ENCODE data around the gene ENOX2. TPM values are rescaled to one million over a fixed set of nuclear protein-coding genes. Genes with fewer than 3 reads are reported as not detected.

The ENOX2 gene
- total RNA-seq, 1 donor from 2014 or later: 8.1 TPM

DNA sequence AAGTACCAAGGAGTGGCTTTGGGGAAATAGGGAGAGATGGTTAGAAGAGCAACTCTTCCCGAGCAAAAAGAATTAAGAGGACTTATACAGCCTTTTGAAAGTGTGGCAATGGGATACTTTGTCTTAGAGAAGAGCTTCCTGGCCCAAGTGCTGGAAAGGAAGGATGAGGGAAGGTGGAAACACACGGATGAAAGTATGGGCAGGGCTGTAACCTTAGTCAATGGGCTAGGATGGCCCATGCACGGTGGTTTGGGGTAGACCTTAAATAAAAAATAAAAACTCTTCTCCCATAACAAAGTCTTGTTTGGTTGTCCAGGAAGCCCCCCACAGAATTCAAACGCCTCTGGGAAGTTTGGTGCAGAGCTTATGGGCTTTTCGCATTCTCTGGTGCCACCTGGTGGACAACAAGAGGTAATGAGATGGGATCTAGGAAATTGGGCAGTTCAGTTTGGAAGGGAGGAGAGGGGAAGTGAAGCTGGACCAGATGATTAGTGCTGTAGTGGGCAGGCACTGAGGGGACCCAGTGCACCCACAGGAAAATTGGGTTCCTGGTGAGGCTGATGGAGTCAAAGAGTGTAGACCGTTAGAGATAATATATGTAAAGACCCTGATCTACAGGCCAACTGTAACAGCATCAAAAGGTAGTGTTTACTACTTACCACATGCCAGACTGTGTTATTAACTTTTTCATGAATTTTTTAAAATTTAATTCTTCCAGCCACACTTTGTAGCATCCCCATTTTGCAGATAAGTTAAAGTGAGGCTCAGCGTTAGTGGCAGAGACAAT is 13.8 kb upstream of the ENOX2 start:
- no peak overlapping the region for H3K4me3 ChIP-seq (ENCODE audit: low read depth, low read length)
- peak; percentile 69 for TF ChIP-seq CTCF (conservative IDR thresholded peaks at IDR 0.05; ENCODE audit: low read depth, low read length)
- DNase-seq (ENCODE audit: low read depth): no peak

- no peak for TF ChIP-seq CTCF (conservative IDR thresholded peaks at IDR 0.05; ENCODE audit: low read depth, low read length)
- H3K4me3 ChIP-seq (ENCODE audit: low read depth, low read length): no peak overlapping the region
Measured at GRCh38 chrX:130915302-130915701, 12.3 kb upstream of the ENOX2 start.

DNA sequence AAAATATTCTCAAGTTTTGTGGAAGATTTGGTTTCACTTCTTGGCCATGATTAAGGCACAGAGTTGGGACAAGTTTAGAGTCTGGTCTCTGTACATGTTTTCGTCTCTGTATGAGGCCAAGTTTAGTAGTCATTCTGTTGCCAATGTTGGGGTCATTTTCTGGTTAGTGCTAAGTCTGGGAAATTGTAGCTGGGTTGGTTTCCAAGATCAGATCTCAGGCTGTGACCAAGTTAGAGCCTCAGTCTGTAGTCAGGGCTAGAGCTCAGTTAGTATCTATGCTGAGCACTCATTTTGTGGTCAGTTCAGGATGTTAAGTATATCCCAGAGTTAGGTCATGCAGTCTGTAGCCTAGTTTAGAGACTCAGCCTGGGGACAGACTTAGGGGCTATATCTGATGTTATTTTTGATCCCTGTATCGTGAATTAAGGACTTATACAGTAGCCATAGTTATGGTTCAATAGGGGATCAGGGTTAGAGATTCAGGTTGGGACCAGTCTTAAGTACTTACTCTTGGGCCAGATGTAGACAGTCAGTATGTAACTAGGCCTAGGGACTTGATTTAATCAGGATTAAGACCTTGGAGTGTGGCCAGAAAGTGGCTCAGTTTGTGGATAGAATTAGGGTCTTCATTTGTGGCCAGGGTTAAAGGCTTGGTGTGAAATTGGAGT is 6.6 kb upstream of the ENOX2 start:
- TF ChIP-seq CTCF (conservative IDR thresholded peaks at IDR 0.05; ENCODE audit: low read depth, low read length): no peak
- no peak for DNase-seq (ENCODE audit: low read depth)
- no peak overlapping the region for H3K4me3 ChIP-seq (ENCODE audit: low read depth, low read length)

More at GRCh38 chrX:130915302-130915701, 12.3 kb upstream of the ENOX2 start:
- no peak for DNase-seq (ENCODE audit: low read depth)

DNA sequence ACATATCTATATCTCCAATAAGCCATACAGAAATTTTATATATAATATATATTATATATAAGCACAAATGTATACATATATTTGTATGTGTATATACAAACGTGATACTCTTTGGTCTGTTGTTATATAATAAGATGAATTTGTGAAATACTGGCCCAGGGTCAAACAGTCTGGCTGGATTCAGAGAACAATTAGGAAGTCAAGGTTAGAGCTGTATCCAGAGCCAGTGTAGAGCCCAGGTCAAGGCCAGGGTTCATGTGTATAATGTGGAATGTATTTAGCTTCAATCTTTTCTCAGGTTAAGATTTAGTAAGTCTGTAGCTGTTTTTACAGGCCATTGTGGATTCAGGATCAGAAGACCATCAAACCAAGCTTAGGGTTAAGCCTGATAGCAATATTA is 3.8 kb upstream of the ENOX2 start:
- TF ChIP-seq CTCF (conservative IDR thresholded peaks at IDR 0.05; ENCODE audit: low read depth, low read length): no peak
- no peak overlapping the region for H3K4me3 ChIP-seq (ENCODE audit: low read depth, low read length)
- DNase-seq (ENCODE audit: low read depth): no peak

DNA sequence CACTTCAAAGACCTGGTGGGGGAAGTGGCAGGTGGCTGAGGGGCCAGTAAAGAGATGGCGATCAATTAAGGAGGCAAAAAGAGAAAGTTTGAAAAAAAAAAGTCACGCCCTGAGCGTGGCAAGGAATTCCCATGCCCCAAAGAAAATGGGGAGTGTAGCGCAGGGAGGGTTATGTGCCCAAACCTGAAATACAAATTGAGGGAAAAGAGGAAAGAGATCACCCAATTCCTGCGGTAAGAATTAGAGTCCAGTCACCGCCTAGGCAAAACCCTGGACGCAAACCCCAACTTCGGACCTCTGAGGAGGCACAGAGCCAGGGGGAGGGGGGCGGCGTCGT is 595 bp downstream of the ENOX2 start:
- no peak for DNase-seq (ENCODE audit: low read depth)
- peak overlapping the region; percentile 61 for H3K4me3 ChIP-seq (ENCODE audit: low read depth, low read length)
- TF ChIP-seq CTCF (conservative IDR thresholded peaks at IDR 0.05; ENCODE audit: low read depth, low read length): no peak

DNA sequence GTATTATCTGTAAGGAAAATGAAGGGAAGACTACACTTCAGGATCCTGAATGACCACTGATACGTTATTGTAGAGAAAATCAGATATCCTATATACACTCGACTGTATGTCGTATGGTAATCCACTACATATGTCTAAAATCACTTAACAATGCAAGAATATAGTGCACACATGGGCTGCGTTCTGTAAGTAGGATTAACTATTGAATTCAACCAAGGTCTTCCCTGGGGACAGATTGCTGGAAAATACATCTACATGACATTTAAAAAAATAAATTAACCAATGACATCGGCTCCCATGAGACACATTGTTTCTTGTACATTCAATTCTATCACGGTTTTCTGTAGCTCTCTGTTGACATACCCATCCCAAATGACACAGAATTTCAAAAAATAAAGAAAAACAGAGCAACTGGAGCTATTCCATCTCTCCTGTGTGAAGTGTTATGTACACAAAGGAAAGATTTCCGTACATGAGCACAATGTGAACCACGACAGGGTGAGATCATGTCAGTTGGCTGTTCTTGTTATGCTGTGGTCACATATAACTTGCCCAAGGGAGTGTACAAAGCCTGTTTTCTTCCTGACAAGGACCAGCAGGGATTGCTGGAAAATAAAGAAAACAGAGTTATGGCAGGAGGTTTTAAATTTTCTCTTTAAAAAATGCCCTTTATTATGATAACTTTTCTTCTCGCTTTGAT is 6.1 kb downstream of the ENOX2 start:
- DNase-seq (ENCODE audit: low read depth): no peak
- no peak for TF ChIP-seq CTCF (conservative IDR thresholded peaks at IDR 0.05; ENCODE audit: low read depth, low read length)
- H3K4me3 ChIP-seq (ENCODE audit: low read depth, low read length): no peak overlapping the region

Measured in epithelial cell of proximal tubule (primary cell).